Ureter (tissue), 1 donor: ENCODE measurements around the gene RABGAP1. TPM values are rescaled to one million over a fixed set of nuclear protein-coding genes. Genes with fewer than 3 reads are reported as not detected.

Source experiments
- DNase-seq: peaks from one replicate; pipeline ENCODE4 v3.0.0-alpha.2; 2020; ENCODE audit warnings: low spot score
- total RNA-seq: library from RNA; stranded (reverse); gene quantifications from one replicate; pipeline ENCODE4 v1.2.4, GENCODE V29; 2023
- donor health status: DM: yes; HTN: yes; CAD: no.

The RABGAP1 gene
- total RNA-seq, 1 donor from 2014 or later: 96.4 TPM

GRCh38 chr9:123081824-123082223 lies 141.0 kb downstream of the RABGAP1 start:
- DNase-seq: no peak

GRCh38 chr9:123083680-123084079 lies 142.9 kb downstream of the RABGAP1 start:
- DNase-seq: no peak

GRCh38 chr9:123084256-123084655 lies 143.4 kb downstream of the RABGAP1 start:
- no peak for DNase-seq

- DNase-seq: no peak
Measured at GRCh38 chr9:123085916-123086315, 145.1 kb downstream of the RABGAP1 start.

GRCh38 chr9:123087359-123087888 lies 146.6 kb downstream of the RABGAP1 start:
- DNase-seq: no peak

- DNase-seq: no peak
Measured at GRCh38 chr9:123089040-123089439, 148.2 kb downstream of the RABGAP1 start.

- DNase-seq: no peak
Measured at GRCh38 chr9:123089790-123090189, 149.0 kb downstream of the RABGAP1 start.

- DNase-seq: no peak
Measured at GRCh38 chr9:123090198-123090896, 149.5 kb downstream of the RABGAP1 start.

GRCh38 chr9:123090956-123091355 lies 150.1 kb downstream of the RABGAP1 start:
- DNase-seq: no peak

GRCh38 chr9:123091459-123091858 lies 150.6 kb downstream of the RABGAP1 start:
- no peak for DNase-seq

GRCh38 chr9:123093141-123093540 lies 152.3 kb downstream of the RABGAP1 start:
- DNase-seq: no peak

GRCh38 chr9:123096987-123097386 lies 156.2 kb downstream of the RABGAP1 start:
- no peak for DNase-seq

GRCh38 chr9:123097430-123098095 lies 156.7 kb downstream of the RABGAP1 start:
- DNase-seq: no peak

- no peak for DNase-seq
Measured at GRCh38 chr9:123098096-123098459, 157.3 kb downstream of the RABGAP1 start.

GRCh38 chr9:123099042-123099441 lies 158.2 kb downstream of the RABGAP1 start:
- no peak for DNase-seq

GRCh38 chr9:123099548-123099947 lies 158.7 kb downstream of the RABGAP1 start:
- DNase-seq: no peak

- no peak for DNase-seq
Measured at GRCh38 chr9:123102375-123103113, 161.7 kb downstream of the RABGAP1 start.

- no peak for DNase-seq
Measured at GRCh38 chr9:123104807-123105206, 164.0 kb downstream of the RABGAP1 start.

- no peak for DNase-seq
Measured at GRCh38 chr9:123105490-123105889, 164.7 kb downstream of the RABGAP1 start.

GRCh38 chr9:123107639-123108285 lies 166.9 kb downstream of the RABGAP1 start:
- DNase-seq: no peak

GRCh38 chr9:123108976-123109375 lies 168.2 kb downstream of the RABGAP1 start:
- DNase-seq: no peak
